Measurements from ENCODE around the gene STBD1. TPM values are rescaled to one million over a fixed set of nuclear protein-coding genes. Genes with fewer than 3 reads are reported as not detected.
A peak's percentile ranks its signal among the peaks of the same experiment; 100 is the strongest.

STBD1 gene
- total and polyA plus RNA-seq, 4 donors = 10.3 to 42.5 (median 30.3) TPM

- peak overlapping the region in 1 of 2 donors; percentile 45 for H3K9ac ChIP-seq (ENCODE audit: low read depth in 1 of 2, low read length in 2 of 2)
- 30% methylated on average over 3 of the region's 3 CpGs for WGBS
- H3K9me3 ChIP-seq (ENCODE audit: control insufficient read depth in 4 of 4, low read length in 3 of 4) = no peaks in the 10 kb centered on the region
- DNase-seq (ENCODE audit: low spot score) = no peak
- H3K27ac ChIP-seq (ENCODE audit: low read depth in 1 of 2, low read length in 2 of 2) = peak overlapping the region; percentile 33 to 84
- peaks cover 5 to 34% (median 21%) of the 10 kb centered on the region in 4 donors for H3K4me1 ChIP-seq (ENCODE audit: control insufficient read depth in 4 of 4, insufficient read depth in 4 of 4, low read length in 3 of 4)
- peak overlapping the region; percentile 51 to 85 (median 77) for H3K4me3 ChIP-seq (ENCODE audit: low read depth in 1 of 3, low read length in 3 of 3)
- H3K27me3 ChIP-seq (ENCODE audit: control insufficient read depth in 4 of 4, insufficient read depth in 4 of 4, low read length in 3 of 4) = no peaks in the 10 kb centered on the region
- peaks cover 0 to 10% (median 0%) of the 10 kb centered on the region in 4 donors for H3K36me3 ChIP-seq (ENCODE audit: control insufficient read depth in 4 of 4, insufficient read depth in 3 of 4, low read depth in 1 of 4, low read length in 3 of 4)
- TF ChIP-seq JUND (IDR thresholded peaks at IDR 0.05) (peak in 1 of 2 donors; percentile 8), RAD21 (IDR thresholded peaks at IDR 0.05) (peak in 1 of 2 donors; percentile 11), TAF1 (conservative IDR thresholded peaks at IDR 0.05) (peak; percentile 7), HNF4A (conservative IDR thresholded peaks at IDR 0.05) (peak in 1 of 2 donors; percentile 60), FOXA2 (IDR thresholded peaks at IDR 0.05) (no peak), ZBTB33 (IDR thresholded peaks at IDR 0.05) (no peak), REST (IDR thresholded peaks at IDR 0.05) (peak; percentile 34), MAX (IDR thresholded peaks at IDR 0.05) (peak; percentile 32), EGR1 (IDR thresholded peaks at IDR 0.05; ENCODE audit: low read depth in 2 of 2) (no peak), YY1 (IDR thresholded peaks at IDR 0.05) (peak; percentile 64), ATF3 (IDR thresholded peaks at IDR 0.05) (no peak), SP1 (IDR thresholded peaks at IDR 0.05) (no peak), NR2F2 (IDR thresholded peaks at IDR 0.05) (no peak), CTCF (IDR thresholded peaks at IDR 0.05; ENCODE audit: low read depth, low read length, missing input control) (no peak), RXRA (IDR thresholded peaks at IDR 0.05) (peak in 1 of 2 donors; percentile 50)
Measured at GRCh38 chr4:76309939-76310550, 3.5 kb downstream of the STBD1 start.

Measured in liver (tissue), 9 donors.